GM21367 (cell line): ENCODE measurements around the gene ENPP4.
"Not testable (repeated sequence)": the region's sequence is repeated elsewhere in the genome, so short reads cannot be mapped to it uniquely, and the experiment has no call there.

Source experiments
- ATAC-seq: cut with Tn5 transposase; IDR thresholded peaks from one replicate; pipeline ENCODE4 v1.9.1; 2021; ENCODE audit not compliant: unreplicated experiment

Gene ENPP4, protein sequence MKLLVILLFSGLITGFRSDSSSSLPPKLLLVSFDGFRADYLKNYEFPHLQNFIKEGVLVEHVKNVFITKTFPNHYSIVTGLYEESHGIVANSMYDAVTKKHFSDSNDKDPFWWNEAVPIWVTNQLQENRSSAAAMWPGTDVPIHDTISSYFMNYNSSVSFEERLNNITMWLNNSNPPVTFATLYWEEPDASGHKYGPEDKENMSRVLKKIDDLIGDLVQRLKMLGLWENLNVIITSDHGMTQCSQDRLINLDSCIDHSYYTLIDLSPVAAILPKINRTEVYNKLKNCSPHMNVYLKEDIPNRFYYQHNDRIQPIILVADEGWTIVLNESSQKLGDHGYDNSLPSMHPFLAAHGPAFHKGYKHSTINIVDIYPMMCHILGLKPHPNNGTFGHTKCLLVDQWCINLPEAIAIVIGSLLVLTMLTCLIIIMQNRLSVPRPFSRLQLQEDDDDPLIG

GRCh38 chr6:46129629-46130511 is at the start of gene ENPP4:
TSS of gene ENPP4 (plus strand) at chr6:46129989. CDS start at chr6:46139584, 9,595 bp downstream.
- peak; percentile 98 for ATAC-seq

DNA sequence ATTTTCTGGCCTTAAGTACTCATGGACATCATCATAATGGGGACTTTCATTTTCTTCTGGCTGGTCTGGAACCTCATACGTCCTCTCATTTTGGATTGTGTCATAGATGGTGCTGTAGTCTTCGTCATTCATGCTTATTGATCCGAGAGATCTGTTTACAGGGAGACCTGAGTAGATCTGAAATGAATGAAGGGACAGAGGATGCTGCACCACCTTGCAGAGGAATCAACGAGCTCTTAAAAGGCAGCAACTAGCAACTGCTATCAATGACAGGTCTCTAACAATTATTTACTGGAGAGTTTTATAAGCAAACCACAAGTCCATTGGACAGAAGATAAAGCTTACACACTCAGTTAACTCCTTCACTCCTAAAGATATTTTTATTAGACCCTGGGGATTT is 49.7 kb upstream of the ENPP4 start:
- no peak for ATAC-seq

GRCh38 chr6:46085688-46086087 is 44.1 kb upstream of the ENPP4 start:
- ATAC-seq: not testable (repeated sequence)

DNA sequence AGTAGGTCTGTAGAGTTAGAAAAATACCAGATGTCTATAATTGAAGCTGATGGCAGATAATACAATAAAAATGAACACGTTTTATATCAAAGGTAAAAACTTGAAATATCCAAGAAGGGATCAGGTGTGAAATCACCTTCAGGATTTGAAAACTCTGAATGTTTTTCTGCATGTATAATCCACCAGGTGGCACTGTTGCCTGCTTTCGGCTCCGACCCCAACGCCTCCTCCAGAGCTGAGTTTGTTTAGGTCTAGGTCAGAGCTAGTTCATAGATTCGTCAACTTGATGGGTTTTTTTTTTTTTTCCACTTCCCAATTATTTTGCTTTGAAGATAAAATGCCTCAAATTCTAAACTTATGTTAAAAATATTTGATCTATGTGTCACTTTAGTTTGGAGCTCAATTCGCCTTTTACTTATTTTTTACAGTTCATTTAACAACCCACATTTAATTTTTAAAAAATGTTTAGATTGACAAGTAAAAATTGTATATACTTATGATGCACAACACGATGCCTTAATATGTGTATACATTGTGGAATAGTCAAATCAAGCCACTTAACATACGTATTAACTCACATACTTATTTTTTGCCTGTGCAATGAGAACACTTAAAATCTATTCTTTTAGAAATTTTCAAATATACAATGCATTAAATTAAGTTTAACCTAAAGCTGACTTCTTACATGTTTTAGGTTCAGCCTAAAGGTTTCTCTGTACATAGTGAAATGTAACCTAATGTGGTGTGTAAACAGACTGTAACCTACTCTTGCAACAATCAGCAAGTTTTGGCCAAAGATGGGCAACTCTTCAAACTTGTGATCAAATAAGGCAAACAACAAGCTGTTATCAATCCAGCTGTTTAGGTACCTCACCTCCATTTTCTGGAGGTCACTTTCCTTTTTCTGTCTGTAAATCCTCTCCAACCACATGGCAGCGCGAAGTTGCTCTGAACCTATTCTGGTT is 39.4 kb upstream of the ENPP4 start:
- no peak for ATAC-seq

DNA sequence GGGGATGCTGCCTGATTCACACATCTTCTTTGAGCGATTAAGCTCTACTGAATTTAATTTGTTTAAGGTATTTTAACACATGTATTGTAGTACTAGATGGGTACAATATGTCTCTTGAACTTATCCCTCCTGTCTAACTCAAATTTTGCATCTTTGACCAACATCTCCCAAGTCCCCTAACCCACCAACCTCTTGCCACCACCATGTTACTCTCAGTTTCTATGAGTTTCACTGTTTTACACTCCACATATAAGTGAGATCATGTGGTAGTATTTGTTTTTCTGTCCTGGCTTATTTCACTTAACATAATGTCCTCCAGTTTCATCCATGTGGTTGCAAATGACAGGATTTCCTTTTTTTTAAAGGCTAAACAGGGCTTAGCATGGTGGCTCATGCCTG is 38.7 kb upstream of the ENPP4 start:
- no peak for ATAC-seq

DNA sequence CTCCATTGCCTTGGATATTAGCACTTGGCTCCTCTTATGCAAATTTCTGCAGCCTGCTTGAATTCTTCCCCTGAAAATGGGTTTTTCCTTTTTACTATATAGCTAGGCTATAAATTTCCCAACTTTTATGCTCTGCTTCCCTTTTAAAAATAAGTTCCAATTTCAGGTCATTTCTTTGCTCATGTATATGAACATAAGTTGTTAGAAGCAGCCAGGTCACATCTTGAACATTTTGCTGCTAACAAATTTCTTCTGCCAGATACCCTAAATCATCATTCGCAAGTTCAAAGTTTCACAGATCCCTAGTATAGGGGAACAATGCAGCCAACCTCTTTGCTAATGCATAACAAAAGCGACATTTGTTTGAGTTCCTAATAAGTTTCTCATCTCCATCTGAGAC is 34.5 kb upstream of the ENPP4 start:
- no peak for ATAC-seq

- ATAC-seq: no peak
Measured at GRCh38 chr6:46097366-46097765, 32.4 kb upstream of the ENPP4 start.

GRCh38 chr6:46098678-46099077 is 31.1 kb upstream of the ENPP4 start:
- ATAC-seq: no peak

- no peak for ATAC-seq
Measured at GRCh38 chr6:46099952-46100351, 29.8 kb upstream of the ENPP4 start.

DNA sequence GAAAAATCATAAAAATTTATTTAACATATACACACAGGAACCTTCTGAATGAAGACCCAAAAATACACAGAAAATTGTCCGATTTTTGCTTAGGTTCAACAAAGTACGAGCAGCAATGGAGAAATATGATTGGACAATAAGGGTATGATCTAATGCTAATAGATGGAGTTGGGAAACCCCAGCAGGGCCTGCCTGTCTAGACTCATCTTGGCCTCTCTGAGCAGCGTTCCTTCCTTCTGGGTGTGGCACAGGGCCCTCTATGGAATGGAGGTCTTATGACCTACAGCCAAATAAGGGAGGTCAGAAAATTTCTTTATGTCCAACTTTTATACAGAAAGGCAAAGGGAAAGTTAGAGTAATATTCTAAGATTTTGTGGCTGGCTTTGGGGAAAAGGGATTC is 27.7 kb upstream of the ENPP4 start:
- no peak for ATAC-seq

DNA sequence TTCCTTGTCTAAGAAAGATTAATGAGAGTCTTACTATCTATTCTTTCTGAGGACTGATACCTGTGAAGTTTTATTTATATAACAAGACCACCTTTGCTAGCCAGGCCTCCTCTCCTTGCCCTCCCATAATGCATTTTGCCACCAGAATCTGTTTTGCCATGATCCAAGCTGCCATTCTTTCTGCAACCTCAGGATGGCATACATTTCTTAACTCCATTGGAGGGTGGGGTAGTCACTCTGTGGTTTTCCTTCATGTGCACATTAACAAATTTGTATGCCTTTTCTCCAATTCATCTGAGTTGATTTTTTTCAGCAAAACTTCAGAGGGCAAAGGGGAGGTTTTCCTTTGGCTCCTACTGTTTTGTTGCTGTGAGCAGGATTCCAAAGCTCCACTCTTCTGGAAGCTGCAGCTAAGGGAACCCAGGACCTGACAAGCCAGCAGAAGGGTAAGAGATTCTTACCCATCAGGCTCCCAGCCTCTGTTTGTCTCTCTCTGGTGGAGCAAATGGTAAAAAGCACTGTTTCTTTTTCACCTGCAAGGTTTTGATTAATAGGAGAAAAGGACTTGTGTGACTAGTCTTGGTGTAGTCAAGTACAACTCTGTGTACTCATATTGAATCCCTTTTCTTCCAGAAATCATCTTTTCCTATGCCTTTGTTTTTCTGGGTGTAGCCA is 26.2 kb upstream of the ENPP4 start:
- no peak for ATAC-seq

DNA sequence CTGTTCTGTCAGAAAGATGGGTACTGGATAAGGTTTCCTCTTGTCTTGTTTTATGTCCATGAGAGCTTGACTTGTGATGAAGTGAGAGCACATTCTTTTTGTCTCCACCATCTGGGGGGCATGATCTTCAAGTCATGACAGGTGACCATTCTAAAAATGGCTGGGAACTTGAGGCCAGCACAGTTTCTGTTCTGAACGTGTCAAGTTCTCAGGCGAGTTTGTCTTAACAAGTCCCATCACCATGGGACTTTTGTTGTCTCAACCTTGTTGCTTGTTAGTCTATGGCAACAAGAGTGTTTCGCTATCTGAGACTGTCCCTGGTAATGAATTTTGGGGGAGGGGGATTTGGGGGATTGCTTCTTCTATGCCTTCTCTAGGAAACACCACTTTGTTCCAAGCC is 25.6 kb upstream of the ENPP4 start:
- ATAC-seq: no peak

GRCh38 chr6:46105568-46105967 is 24.2 kb upstream of the ENPP4 start:
- ATAC-seq: no peak

DNA sequence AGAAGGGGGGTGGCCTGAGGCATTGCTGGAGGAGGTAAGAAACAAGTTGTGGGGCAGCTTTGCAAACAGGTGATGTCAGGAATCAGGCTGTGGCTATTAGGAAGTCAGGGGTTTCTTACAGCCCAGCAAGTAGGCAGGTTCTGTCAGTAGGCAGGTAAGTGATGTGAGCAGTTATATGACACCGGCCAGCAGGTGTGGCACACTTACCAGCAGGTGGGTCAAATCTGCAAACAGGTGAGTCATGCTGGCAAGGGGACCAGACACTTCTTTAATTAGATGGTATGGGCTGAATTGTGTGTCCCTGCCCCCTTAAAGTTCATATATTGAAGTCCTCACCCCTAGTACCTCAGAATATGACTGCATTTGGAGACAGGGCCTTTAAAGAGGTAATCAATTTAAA is 16.4 kb upstream of the ENPP4 start:
- ATAC-seq: no peak

DNA sequence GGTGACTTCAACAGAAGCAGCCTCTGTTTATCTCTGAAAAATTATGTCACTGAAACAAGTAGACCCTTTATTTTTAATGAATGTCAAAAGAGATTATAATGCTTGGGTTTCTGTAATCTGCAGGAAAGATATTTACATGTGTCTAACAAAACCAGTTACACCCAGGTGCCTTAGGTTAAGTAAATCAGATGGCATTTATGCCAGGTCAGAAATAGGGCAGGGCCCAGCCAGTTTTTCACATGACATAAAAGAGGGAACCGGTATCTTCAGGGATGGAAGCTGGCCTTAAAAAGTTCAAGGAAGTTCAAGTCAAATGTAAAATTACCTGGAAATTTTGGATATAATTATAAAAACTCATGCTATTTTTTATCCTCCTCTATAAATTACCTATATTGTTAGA is 14.2 kb upstream of the ENPP4 start:
- ATAC-seq: no peak

GRCh38 chr6:46116289-46116688 is 13.5 kb upstream of the ENPP4 start:
- ATAC-seq: no peak

DNA sequence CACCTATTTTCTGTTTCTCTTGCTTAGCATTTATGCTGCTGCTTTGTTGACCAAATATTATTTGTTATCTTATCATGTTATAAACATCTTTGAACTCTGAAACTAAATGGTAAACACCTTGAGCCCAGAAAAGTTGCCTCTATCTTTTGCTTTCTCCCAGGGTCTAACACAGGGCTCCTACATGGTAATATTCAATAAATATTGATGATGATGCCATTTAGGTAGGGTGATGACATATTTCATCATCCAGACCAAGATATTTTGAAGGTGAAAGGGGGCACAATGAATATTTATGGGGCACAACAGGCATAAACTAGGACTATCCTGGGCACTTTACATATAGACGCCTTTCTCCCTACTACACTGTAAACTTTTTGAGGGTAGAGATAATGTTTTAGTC is 11.6 kb upstream of the ENPP4 start:
- no peak for ATAC-seq

DNA sequence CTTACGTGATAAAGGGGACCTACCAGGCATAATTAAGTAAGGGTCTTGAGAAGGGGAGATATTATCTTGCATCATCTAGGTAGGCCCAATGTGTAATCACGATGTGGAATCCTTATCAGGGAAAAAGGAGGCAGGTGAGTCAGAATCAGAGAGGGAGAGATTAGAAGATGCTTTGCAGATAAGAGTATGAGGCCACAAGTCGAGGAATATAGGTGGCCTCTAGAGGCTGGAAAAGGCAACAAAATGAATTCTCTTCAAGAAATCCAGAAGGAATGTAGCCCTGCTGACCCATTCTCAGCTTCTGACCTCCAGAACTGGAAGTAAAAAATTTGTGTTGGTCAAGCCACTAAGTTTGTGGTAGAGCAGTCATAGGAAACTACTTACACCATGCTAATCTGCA is 11.0 kb upstream of the ENPP4 start:
- no peak for ATAC-seq

GRCh38 chr6:46119679-46120078 is 10.1 kb upstream of the ENPP4 start:
- ATAC-seq: not testable (repeated sequence)

- no peak for ATAC-seq
Measured at GRCh38 chr6:46128476-46128875, 1.3 kb upstream of the ENPP4 start.
